Transverse colon (tissue), 4 donors: ENCODE results near the gene SPIRE1. TPM values are rescaled to one million over a fixed set of nuclear protein-coding genes. Genes with fewer than 3 reads are reported as not detected.
A peak's percentile ranks its signal among the peaks of the same experiment; 100 is the strongest.

Experiments
- DNase-seq: peaks from one replicate; pipeline ENCODE4 v3.0.0-alpha.2; 2019
- H3K27ac ChIP-seq, 4 donors: fragments of 200-600 bp; sonication (generic); 2 replicates each; pipeline ENCODE4 v1.5.1; 2016 to 2018; ENCODE audit warnings: inconsistent platforms in 4 of 4
- H3K27me3 ChIP-seq: fragments of 200-600 bp; sonication (generic); 2 replicates; pipeline ENCODE4 v1.5.1; 2017; ENCODE audit warnings: inconsistent platforms
- H3K36me3 ChIP-seq, 4 donors: fragments of 200-600 bp; sonication (generic); 2 replicates each; pipeline ENCODE4 v1.5.1; 2017 to 2019; ENCODE audit warnings: inconsistent platforms in 4 of 4
- H3K4me1 ChIP-seq, 4 donors: fragments of 200-600 bp; sonication (generic); 2 replicates each; pipeline ENCODE4 v1.5.1; 2017 to 2020; ENCODE audit warnings: inconsistent platforms in 4 of 4
- H3K4me3 ChIP-seq, 4 donors: fragments of 200-600 bp; sonication (generic); 1 replicate in 1 of 4; 2 replicates in 3 of 4; pipeline versions ENCODE4 v1.5.1 to v1.6.1; 2017 to 2019; ENCODE audit warnings: inconsistent platforms in 4 of 4
- H3K9me3 ChIP-seq, 2 donors: fragments of 200-600 bp; sonication (generic); 2 replicates each; pipeline ENCODE4 v1.5.1; 2017 to 2019; ENCODE audit warnings: inconsistent platforms in 2 of 2
- CTCF ChIP-seq, 5 experiments: fragments of 200-600 bp in 3 of 5; fragments of 450-650 bp in 2 of 5; sonication (generic) in 3 of 5; IDR thresholded peaks; 1 replicate in 2 of 5; 2 replicates in 3 of 5; pipeline ENCODE4 v1.5.1; 2016 to 2017; ENCODE audit warnings: antibody characterized with exemption in 5 of 5, inconsistent platforms in 3 of 5, mild to moderate bottlenecking in 2 of 5, moderate library complexity in 1 of 5
- EP300 ChIP-seq: sonication (generic); formaldehyde crosslinking; IDR thresholded peaks from one replicate; pipeline ENCODE4 v1.6.1; 2017; ENCODE audit warnings: antibody characterized with exemption, low read depth
- POLR2A ChIP-seq: fragments of 450-650 bp; IDR thresholded peaks from one replicate; pipeline ENCODE4 v1.6.1; 2016; ENCODE audit warnings: antibody characterized with exemption, mild to moderate bottlenecking, moderate library complexity
- POLR2AphosphoS5 ChIP-seq, 3 donors: sonication (generic); formaldehyde crosslinking; IDR thresholded peaks; one replicate each; pipeline ENCODE4 v1.6.1; 2016; ENCODE audit warnings: antibody characterized with exemption in 3 of 3
- WGBS, 2 donors: methylation state at CpG; one replicate each; pipeline ENCODE4 v1.1.5; 2018; ENCODE audit warnings: low coverage in 1 of 2; 5-methylcytosine and 5-hydroxymethylcytosine counted together
- in situ Hi-C, 4 donors: fragments of 200-750 bp; cut with MboI; loops; one replicate each; pipeline versions ENCODE4 v1.15.0 to v1.15.1; 2017; ENCODE audit warnings: low sequenced_read_pairs in 3 of 4, low pct_ligation_motif_present in 1 of 4, low pct_unique_long_range_greater_than_20kb in 1 of 4
- intact Hi-C: fragments of 100-400 bp; cut with DNase I; formaldehyde crosslinking; loops from one replicate; pipeline ENCODE4 v1.15.1; 2023; ENCODE audit warnings: low total_unique reads
- total RNA-seq, 4 donors: library from RNA; depleted of rRNA; stranded (reverse); fragments of >200 nt; gene quantifications; one replicate each; pipeline ENCODE4 v1.1.0, GENCODE V29; 2016

The SPIRE1 gene
- total RNA-seq, 4 donors from 2014 or later: 6.0 to 7.8 (median 6.8) TPM

- Histone ChIP-seq H3K4me1 (no peaks in the 10 kb centered on the region), H3K27ac (no peak overlapping the region), H3K4me3 (no peak overlapping the region), H3K27me3 (no peaks in the 10 kb centered on the region), H3K9me3 (no peaks in the 10 kb centered on the region), H3K36me3 (peaks cover 0 to 14% (median 2%) of the 10 kb centered on the region in 4 donors)
- intact Hi-C loops: no loop called here
- TF ChIP-seq POLR2AphosphoS5 (IDR thresholded peaks at IDR 0.05) (no peak), EP300 (no peak), CTCF (IDR thresholded peaks at IDR 0.05) (no peak), POLR2A (no peak)
- DNase-seq: no peak
- WGBS, 2 donors: 74 to 95% methylated on average over 2 to 3 of the region's 3 CpGs
- in situ Hi-C loops: no loop called here
These were observed 28.2 kb upstream of the SPIRE1 start for GRCh38 chr18:12686100-12686499.

GRCh38 chr18:12679183-12679786 lies 21.4 kb upstream of the SPIRE1 start:
- DNase-seq: peak; percentile 22
- no peaks in the 10 kb centered on the region for H3K27me3 ChIP-seq
- H3K4me3 ChIP-seq: peak overlapping the region in 1 of 4 donors; percentile 7
- H3K9me3 ChIP-seq: no peaks in the 10 kb centered on the region
- peaks cover 0 to 19% (median 5%) of the 10 kb centered on the region in 4 donors for H3K36me3 ChIP-seq
- peaks cover 0 to 8% (median 0%) of the 10 kb centered on the region in 4 donors for H3K4me1 ChIP-seq
- in situ Hi-C loops (no loop called here), intact Hi-C loops (no loop called here)
- TF ChIP-seq POLR2A (peak; percentile 26), POLR2AphosphoS5 (IDR thresholded peaks at IDR 0.05) (peak in 2 of 3 donors; percentile 32 to 41), CTCF (IDR thresholded peaks at IDR 0.05) (no peak)
- WGBS, 2 donors: 46 to 49% methylated on average over 7 to 8 of the region's 8 CpGs
- H3K27ac ChIP-seq: peak overlapping the region; percentile 40 to 72 (median 69)

GRCh38 chr18:12668041-12668440 lies 10.1 kb upstream of the SPIRE1 start:
- WGBS, 2 donors: 93% methylated on average over 5 of the region's 5 CpGs; no CpG with 5 or more reads in 1 of the 2 donors
- no peaks in the 10 kb centered on the region for H3K36me3 ChIP-seq
- H3K4me3 ChIP-seq: no peak overlapping the region
- no peak for DNase-seq
- H3K27me3 ChIP-seq: no peaks in the 10 kb centered on the region
- no peaks in the 10 kb centered on the region for H3K4me1 ChIP-seq
- TF ChIP-seq CTCF (IDR thresholded peaks at IDR 0.05): no peak
- no peak for TF ChIP-seq POLR2A
- TF ChIP-seq EP300: no peak
- no peak for TF ChIP-seq POLR2AphosphoS5 (IDR thresholded peaks at IDR 0.05)
- in situ Hi-C loops: loop anchor here in 2 of 4 donors (5.0 to 10.0 kb wide), 2 partner anchors 276 to 283 kb away; no protein-coding TSS in a partner anchor
- H3K9me3 ChIP-seq: no peaks in the 10 kb centered on the region
- intact Hi-C loops: loop anchor here (10.0 kb wide), 1 partner anchor 393 kb away; no protein-coding TSS in a partner anchor
- H3K27ac ChIP-seq: no peak overlapping the region

GRCh38 chr18:12659904-12660605 lies 2.1 kb upstream of the SPIRE1 start:
- in situ Hi-C loops (loop anchor here in 3 of 4 donors (5.0 to 10.0 kb wide), 3 partner anchors 265 to 275 kb away; no protein-coding TSS in a partner anchor), intact Hi-C loops (loop anchor here (2.0 to 10.0 kb wide), 2 partner anchors 269 to 385 kb away; no protein-coding TSS in a partner anchor)
- Histone ChIP-seq H3K4me1 (peaks cover 0 to 22% (median 11%) of the 10 kb centered on the region in 4 donors), H3K9me3 (no peaks in the 10 kb centered on the region), H3K27me3 (peaks cover 15% of the 10 kb centered on the region), H3K27ac (no peak overlapping the region), H3K36me3 (no peaks in the 10 kb centered on the region), H3K4me3 (no peak overlapping the region)
- peak; percentile 41 for DNase-seq
- 94 to 95% methylated on average over 9 of the region's 9 CpGs for WGBS, 2 donors
- TF ChIP-seq POLR2AphosphoS5 (IDR thresholded peaks at IDR 0.05) (no peak), POLR2A (no peak), CTCF (IDR thresholded peaks at IDR 0.05) (peak; percentile 84 to 93 (median 88)), EP300 (no peak)
